SK-N-MC (cell line): ENCODE results near the gene NLGN1.

Experiments
- EZH2 ChIP-seq: fragments of 200-600 bp; sonication (generic); IDR thresholded peaks from one replicate; pipeline ENCODE4 v1.6.1; 2017; ENCODE audit warnings: antibody characterized with exemption
- POLR2AphosphoS5 ChIP-seq: IDR thresholded peaks from 2 replicates; pipeline ENCODE4 v1.6.1; 2012; ENCODE audit warnings: mild to moderate bottlenecking, low read depth, low read length, borderline replicate concordance

DNA sequence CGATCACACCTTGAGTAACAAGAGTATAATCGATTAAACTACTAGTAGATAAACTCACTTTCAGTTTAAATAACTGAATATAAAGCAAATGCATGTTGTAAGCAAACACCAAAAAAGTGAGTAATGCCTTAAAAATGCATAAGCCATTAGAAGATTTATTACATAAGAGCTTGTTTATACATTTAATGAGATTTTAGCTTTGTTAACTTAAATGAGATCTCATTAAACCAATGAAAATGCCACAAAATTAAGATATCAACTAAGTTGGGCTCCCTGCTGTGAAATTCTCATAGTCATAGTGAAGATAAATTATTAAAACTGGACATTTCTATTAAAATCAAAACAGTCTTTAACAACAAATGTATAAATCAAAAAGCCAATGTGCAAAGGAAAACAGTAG is 701.2 kb downstream of the NLGN1 start:
- TF ChIP-seq EZH2, result no peak
- no peak for TF ChIP-seq POLR2AphosphoS5
